Measurements from ENCODE around the gene SAMD13. TPM values are rescaled to one million over a fixed set of nuclear protein-coding genes. Genes with fewer than 3 reads are reported as not detected.

SAMD13 gene
- total and polyA plus RNA-seq, 3 donors from 2014 or later: 6.1 to 31.9 (median 6.6) TPM

DNA sequence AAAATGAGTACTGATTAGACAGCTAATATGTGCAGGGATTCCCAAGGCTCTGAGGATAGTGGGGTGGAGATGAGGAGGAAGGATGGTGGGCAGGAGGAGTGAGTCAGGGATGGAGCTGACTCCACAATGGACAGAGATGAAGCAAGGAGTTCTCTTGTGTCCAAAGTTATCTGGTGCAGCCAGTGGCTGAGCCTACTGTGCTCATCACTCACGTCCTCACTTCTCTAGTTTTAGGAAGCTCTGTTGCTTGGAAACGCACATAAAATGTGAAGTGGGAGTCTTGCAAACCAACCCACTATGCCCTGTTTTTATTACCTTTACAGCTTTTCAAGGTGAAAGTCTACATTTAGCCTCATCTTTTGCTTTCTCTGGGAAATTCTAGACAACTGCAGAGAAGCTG, 36.5 kb upstream of the SAMD13 start:
- no peaks in the 10 kb centered on the region for H3K36me3 ChIP-seq (ENCODE audit: low read depth, missing control alignments)
- no peaks in the 10 kb centered on the region for H3K9me3 ChIP-seq
- no peaks in the 10 kb centered on the region for H3K4me1 ChIP-seq
- no peak for DNase-seq
- H3K27ac ChIP-seq: no peak overlapping the region
- 69 to 78% methylated on average over 2 of the region's 2 CpGs for WGBS, 2 donors
- H3K4me3 ChIP-seq: no peak overlapping the region
- H3K27me3 ChIP-seq: no peaks in the 10 kb centered on the region
- TF ChIP-seq, protein P1, sequence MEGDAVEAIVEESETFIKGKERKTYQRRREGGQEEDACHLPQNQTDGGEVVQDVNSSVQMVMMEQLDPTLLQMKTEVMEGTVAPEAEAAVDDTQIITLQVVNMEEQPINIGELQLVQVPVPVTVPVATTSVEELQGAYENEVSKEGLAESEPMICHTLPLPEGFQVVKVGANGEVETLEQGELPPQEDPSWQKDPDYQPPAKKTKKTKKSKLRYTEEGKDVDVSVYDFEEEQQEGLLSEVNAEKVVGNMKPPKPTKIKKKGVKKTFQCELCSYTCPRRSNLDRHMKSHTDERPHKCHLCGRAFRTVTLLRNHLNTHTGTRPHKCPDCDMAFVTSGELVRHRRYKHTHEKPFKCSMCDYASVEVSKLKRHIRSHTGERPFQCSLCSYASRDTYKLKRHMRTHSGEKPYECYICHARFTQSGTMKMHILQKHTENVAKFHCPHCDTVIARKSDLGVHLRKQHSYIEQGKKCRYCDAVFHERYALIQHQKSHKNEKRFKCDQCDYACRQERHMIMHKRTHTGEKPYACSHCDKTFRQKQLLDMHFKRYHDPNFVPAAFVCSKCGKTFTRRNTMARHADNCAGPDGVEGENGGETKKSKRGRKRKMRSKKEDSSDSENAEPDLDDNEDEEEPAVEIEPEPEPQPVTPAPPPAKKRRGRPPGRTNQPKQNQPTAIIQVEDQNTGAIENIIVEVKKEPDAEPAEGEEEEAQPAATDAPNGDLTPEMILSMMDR (IDR thresholded peaks at IDR 0.05): no peak
- no peak for TF ChIP-seq POLR2A (IDR thresholded peaks at IDR 0.05)
- intact Hi-C loops (cut with DNase I; ENCODE audit: low total_unique reads): no loop called here

DNA sequence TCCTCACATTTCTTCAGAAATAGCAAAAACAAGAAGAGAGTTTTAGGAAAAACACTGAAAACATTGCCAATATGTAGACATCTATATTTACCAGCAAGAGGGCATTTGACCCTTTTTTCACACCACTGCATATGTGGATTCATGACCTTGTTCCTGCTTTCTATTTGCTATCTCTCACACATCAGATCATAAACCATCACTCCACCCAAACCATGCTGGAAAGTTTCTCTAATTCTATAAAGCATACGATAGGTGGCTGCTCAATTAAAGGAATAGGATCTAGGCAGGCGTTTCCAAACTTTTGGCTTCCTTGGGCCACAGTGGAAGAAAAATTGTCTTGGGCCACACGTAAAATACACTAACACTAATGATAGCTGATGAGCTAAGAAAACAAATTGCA, 35.6 kb upstream of the SAMD13 start:
- no peaks in the 10 kb centered on the region for H3K36me3 ChIP-seq (ENCODE audit: low read depth, missing control alignments)
- no peaks in the 10 kb centered on the region for H3K27me3 ChIP-seq
- DNase-seq: no peak
- H3K27ac ChIP-seq: no peak overlapping the region
- 84 to 97% methylated on average over 3 of the region's 3 CpGs for WGBS, 2 donors
- no peak for TF ChIP-seq POLR2A (IDR thresholded peaks at IDR 0.05)
- TF ChIP-seq, protein P1 (IDR thresholded peaks at IDR 0.05): no peak
- H3K4me1 ChIP-seq: no peaks in the 10 kb centered on the region
- no peak overlapping the region for H3K4me3 ChIP-seq
- H3K9me3 ChIP-seq: no peaks in the 10 kb centered on the region
- intact Hi-C loops (cut with DNase I; ENCODE audit: low total_unique reads): no loop called here

DNA sequence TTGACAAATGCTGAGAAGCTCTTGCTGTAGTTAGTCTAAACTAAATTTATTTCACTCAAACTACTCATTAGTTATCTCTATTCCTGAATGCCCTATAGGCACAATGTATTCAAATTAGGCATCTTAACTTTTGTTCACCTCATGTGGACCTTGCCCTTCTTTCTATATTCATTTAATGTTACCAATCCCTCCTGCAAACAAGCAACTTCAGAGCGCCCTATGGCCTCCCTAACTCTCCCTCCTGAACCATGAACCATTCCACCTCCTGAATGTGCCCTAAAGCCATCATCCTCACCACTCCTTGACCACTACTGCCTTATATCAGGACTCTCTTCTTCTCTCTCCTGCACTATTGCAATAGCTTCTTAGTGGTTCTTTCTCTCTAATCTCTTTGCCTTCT, 34.8 kb upstream of the SAMD13 start:
- H3K36me3 ChIP-seq (ENCODE audit: low read depth, missing control alignments): no peaks in the 10 kb centered on the region
- no peak for DNase-seq
- no peaks in the 10 kb centered on the region for H3K9me3 ChIP-seq
- 0 to 45% methylated on average over 1 of the region's 1 CpG for WGBS, 2 donors
- no peak overlapping the region for H3K27ac ChIP-seq
- intact Hi-C loops (cut with DNase I; ENCODE audit: low total_unique reads): no loop called here
- H3K4me1 ChIP-seq: no peaks in the 10 kb centered on the region
- H3K4me3 ChIP-seq: no peak overlapping the region
- no peaks in the 10 kb centered on the region for H3K27me3 ChIP-seq
- TF ChIP-seq POLR2A (IDR thresholded peaks at IDR 0.05): no peak
- TF ChIP-seq, protein P1 (IDR thresholded peaks at IDR 0.05): no peak

DNA sequence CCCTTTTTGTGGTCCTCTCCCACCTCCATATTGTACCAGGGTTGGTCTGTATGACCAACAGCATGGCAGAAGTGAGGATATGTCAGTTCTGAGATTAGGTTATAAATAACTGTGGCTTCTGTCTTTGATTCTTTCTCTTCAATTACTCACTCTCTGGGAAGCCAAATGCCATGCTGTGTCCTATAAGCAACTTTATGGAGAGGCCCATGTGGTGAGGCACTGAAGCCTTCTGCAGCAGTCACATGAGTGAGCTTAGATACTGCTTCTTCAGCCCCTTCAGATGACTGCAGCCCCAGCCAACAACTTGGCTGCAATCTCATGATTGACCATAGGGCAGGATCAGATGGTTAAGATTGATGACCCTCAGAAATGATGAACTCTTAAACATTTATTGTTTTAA, 34.0 kb upstream of the SAMD13 start:
- Histone ChIP-seq H3K36me3 (ENCODE audit: low read depth, missing control alignments) (no peaks in the 10 kb centered on the region), H3K27me3 (no peaks in the 10 kb centered on the region), H3K27ac (no peak overlapping the region), H3K9me3 (no peaks in the 10 kb centered on the region), H3K4me3 (no peak overlapping the region), H3K4me1 (no peaks in the 10 kb centered on the region)
- intact Hi-C loops (cut with DNase I; ENCODE audit: low total_unique reads): no loop called here
- DNase-seq: no peak
- TF ChIP-seq, protein P1 (IDR thresholded peaks at IDR 0.05): no peak
- no peak for TF ChIP-seq POLR2A (IDR thresholded peaks at IDR 0.05)

DNA sequence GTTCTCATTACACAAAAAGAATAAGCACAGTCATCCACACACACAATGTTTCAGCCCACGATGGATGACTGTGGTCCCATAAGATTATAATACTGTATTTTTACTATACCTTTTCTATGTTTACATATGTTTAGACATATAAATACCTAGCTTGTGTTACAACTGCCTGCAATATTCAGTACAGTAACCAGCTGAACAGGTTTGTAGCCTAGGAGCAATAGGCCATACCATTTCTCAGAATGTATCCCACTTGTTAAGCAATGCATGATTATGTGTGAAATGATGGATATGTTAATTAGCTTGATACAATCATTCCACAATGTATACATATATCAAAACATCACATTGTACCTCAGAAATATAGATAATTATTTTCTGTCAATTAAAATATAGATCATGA, 33.2 kb upstream of the SAMD13 start:
- WGBS, 2 donors: 86 to 96% methylated on average over 1 of the region's 1 CpG
- H3K27me3 ChIP-seq: no peaks in the 10 kb centered on the region
- no peak for DNase-seq
- TF ChIP-seq, protein P1 (IDR thresholded peaks at IDR 0.05): no peak
- no peak for TF ChIP-seq POLR2A (IDR thresholded peaks at IDR 0.05)
- H3K4me3 ChIP-seq: no peak overlapping the region
- intact Hi-C loops (cut with DNase I; ENCODE audit: low total_unique reads): no loop called here
- no peaks in the 10 kb centered on the region for H3K9me3 ChIP-seq
- H3K27ac ChIP-seq: no peak overlapping the region
- no peaks in the 10 kb centered on the region for H3K4me1 ChIP-seq
- H3K36me3 ChIP-seq (ENCODE audit: low read depth, missing control alignments): no peaks in the 10 kb centered on the region
